GM12891 (cell line): ENCODE results near the gene MTMR1.

Experiments used
- PAX5 ChIP-seq: IDR thresholded peaks from 2 replicates; pipeline ENCODE4 v1.6.1; 2011; ENCODE audit warnings: low read length, moderate library complexity, mild to moderate bottlenecking; ENCODE audit not compliant: insufficient read depth, severe bottlenecking
- POLR2A ChIP-seq: IDR thresholded peaks from 2 replicates; pipeline ENCODE4 v1.6.1; 2011; ENCODE audit warnings: low read depth, low read length, control low read depth
- TAF1 ChIP-seq: IDR thresholded peaks from 2 replicates; pipeline ENCODE4 v1.6.1; 2011; ENCODE audit warnings: low read depth, low read length, control low read depth

- TF ChIP-seq PAX5, result no peak
- TF ChIP-seq TAF1, result no peak
- TF ChIP-seq POLR2A, result no peak
These were observed 80.4 kb downstream of the MTMR1 start for GRCh38 chrX:150773634-150774033.
